K562 (cell line): Measurements from ENCODE around the gene AKAP13. TPM values are rescaled to one million over a fixed set of nuclear protein-coding genes. Genes with fewer than 3 reads are reported as not detected.

Experiments
- ATAC-seq: fragments of 200-7000 bp; cut with Tn5 transposase; 3 replicates; pipeline ENCODE4 v1.9.1; 2020; ENCODE audit warnings: moderate library complexity
- BruUV-seq: library from RNA; stranded (reverse); fragments of 400-500 nt; replicated peaks from 2 replicates; lab custom pipeline; 2021; lab: Mats Ljungman, UMichigan
- CTCF ChIA-PET: fragments of 300-600 bp; formaldehyde crosslinking; extraction: SDS; loops from one replicate; lab custom pipeline; 2021; ENCODE audit warnings: low intra/inter-chr PET ratio; lab: Yijun Ruan, JAX
- POLR2A ChIA-PET: fragments of 300-600, 350-650 bp; sonication (Branson Sonifier 250); formaldehyde crosslinking; extraction: SDS; loops from one replicate; lab custom pipeline; 2021; ENCODE audit warnings: antibody characterized with exemption, inconsistent platforms; lab: Yijun Ruan, JAX
- DNase-seq, 4 experiments: peaks; one replicate each; pipeline versions ENCODE4 v3.0.0 to v3.0.0-alpha.2; 2011 to 2018; ENCODE audit warnings: low spot score in 3 of 4, mixed read lengths in 3 of 4; ENCODE audit errors: extremely low read depth in 1 of 4
- FAIRE-seq: peaks from 2 replicates; lab custom pipeline; 2011; peaks lifted over from hg19 to GRCh38; lab: Jason Lieb, UNC
- H2AFZ ChIP-seq: 2 replicates; pipeline ENCODE4 v1.6.0; 2011; ENCODE audit warnings: low read depth, low read length, control low read depth, inconsistent platforms
- H3K27ac ChIP-seq: fragments of 200-600 bp; 3 replicates; pipeline ENCODE4 v1.8.0; 2011; ENCODE audit warnings: low read depth, mild to moderate bottlenecking, control low read depth, inconsistent platforms, low read length, moderate library complexity, mixed read lengths; ENCODE audit errors: extremely low read depth
- H3K27me3 ChIP-seq, 2 experiments: fragments of 300-600 bp in 1 of 2; 2 replicates in 1 of 2; 3 replicates in 1 of 2; pipeline versions ENCODE4 v1.6.0 to v1.8.0; 2011; ENCODE audit warnings: inconsistent platforms in 2 of 2, low read length in 2 of 2, mild to moderate bottlenecking in 1 of 2, mixed read lengths in 1 of 2, moderate library complexity in 1 of 2; ENCODE audit not compliant: control insufficient read depth in 2 of 2, insufficient read depth in 2 of 2
- H3K36me3 ChIP-seq: fragments of 300-600 bp; 3 replicates; pipeline ENCODE4 v1.8.0; 2011; ENCODE audit warnings: mild to moderate bottlenecking, low read length, inconsistent platforms; ENCODE audit not compliant: control insufficient read depth, insufficient read depth
- H3K4me1 ChIP-seq, 2 experiments: fragments of 200-600 bp in 1 of 2; replicated peaks in 1 of 2; 2 replicates in 1 of 2; 3 replicates in 1 of 2; pipeline versions ENCODE4 v1.5.1 to v1.8.0; 2011; ENCODE audit warnings: inconsistent platforms in 2 of 2, low read length in 2 of 2, mild to moderate bottlenecking in 1 of 2, mixed read lengths in 1 of 2, moderate library complexity in 1 of 2; ENCODE audit not compliant: control insufficient read depth in 2 of 2, insufficient read depth in 2 of 2
- H3K4me2 ChIP-seq: 2 replicates; pipeline ENCODE4 v1.6.1; 2011; ENCODE audit warnings: low read length, control low read depth, inconsistent platforms, mixed read lengths; ENCODE audit not compliant: insufficient read depth
- H3K4me3 ChIP-seq: fragments of 200-600 bp; sonication (generic), shearing (Covaris generic); 2 replicates; pipeline ENCODE4 v1.5.1; 2016; ENCODE audit warnings: control low read depth, inconsistent platforms
- H3K79me2 ChIP-seq: fragments of 200-600 bp; 3 replicates; pipeline ENCODE4 v1.8.0; 2011; ENCODE audit warnings: low read length, inconsistent platforms; ENCODE audit not compliant: control insufficient read depth, insufficient read depth
- H3K9ac ChIP-seq, 2 experiments: 2 replicates each; pipeline versions ENCODE4 v1.6.0 to v1.6.1; 2011; ENCODE audit warnings: low read depth in 2 of 2, low read length in 2 of 2, control low read depth in 1 of 2, inconsistent platforms in 1 of 2, mild to moderate bottlenecking in 1 of 2, mixed read lengths in 1 of 2; ENCODE audit not compliant: insufficient read depth in 1 of 2
- H3K9me1 ChIP-seq: one replicate; pipeline ENCODE4 v1.6.0; 2011; ENCODE audit warnings: inconsistent platforms, mild to moderate bottlenecking, low read length, moderate library complexity; ENCODE audit not compliant: control insufficient read depth, insufficient read depth
- H3K9me3 ChIP-seq: replicated peaks from 2 replicates; pipeline ENCODE4 v1.5.1; 2011; ENCODE audit warnings: low read depth, low read length, inconsistent platforms; ENCODE audit not compliant: control insufficient read depth, insufficient read depth
- H4K20me1 ChIP-seq: replicated peaks from 2 replicates; pipeline ENCODE4 v1.6.1; 2011; ENCODE audit warnings: low read length, inconsistent platforms, mixed read lengths; ENCODE audit not compliant: control insufficient read depth, insufficient read depth
- CREB1 ChIP-seq, 2 experiments: sonication (generic) in 1 of 2; formaldehyde crosslinking in 1 of 2; IDR thresholded peaks; 2 replicates each; pipeline versions ENCODE4 v1.6.1 to v1.8.0; 2012 to 2022; ENCODE audit warnings: inconsistent platforms in 1 of 2, mild to moderate bottlenecking in 1 of 2, missing genetic modification reagents in 1 of 2, moderate library complexity in 1 of 2
- DIDO1 ChIP-seq: fragments of 450-650 bp; IDR thresholded peaks from 2 replicates; pipeline ENCODE4 v1.6.1; 2016; ENCODE audit warnings: low read depth, missing biosample characterization, missing genetic modification characterization
- FOXP1 ChIP-seq: sonication (generic); formaldehyde crosslinking; IDR thresholded peaks from 2 replicates; pipeline ENCODE4 v1.8.0; 2022; ENCODE audit warnings: mild to moderate bottlenecking, missing genetic modification reagents
- HDAC1 ChIP-seq, 2 experiments: fragments of 450-650 bp; IDR thresholded peaks; 2 replicates each; pipeline ENCODE4 v1.6.1; 2016 to 2017; ENCODE audit warnings: inconsistent platforms in 1 of 2, mild to moderate bottlenecking in 1 of 2, moderate library complexity in 1 of 2
- HNRNPUL1 ChIP-seq: fragments of 200-400 bp; formaldehyde crosslinking; IDR thresholded peaks from 2 replicates; pipeline ENCODE4 v1.6.1; 2017; ENCODE audit warnings: low read length
- ILF3 ChIP-seq: fragments of 450-650 bp; IDR thresholded peaks from 2 replicates; pipeline ENCODE4 v1.6.1; 2018; ENCODE audit warnings: antibody characterized with exemption, mild to moderate bottlenecking, moderate library complexity, borderline replicate concordance
- SIN3B ChIP-seq: fragments of 450-650 bp; IDR thresholded peaks from 2 replicates; pipeline ENCODE4 v1.6.1; 2017; ENCODE audit warnings: low read depth, mild to moderate bottlenecking, moderate library complexity
- STAG1 ChIP-seq: sonication (generic); formaldehyde crosslinking; IDR thresholded peaks from 2 replicates; pipeline ENCODE4 v1.5.0; 2020; ENCODE audit warnings: missing genetic modification reagents, borderline replicate concordance
- TCF7L2 ChIP-seq: fragments of 150-350 bp; IDR thresholded peaks from 2 replicates; pipeline ENCODE4 v1.6.1; 2016; ENCODE audit warnings: low read depth, mild to moderate bottlenecking, low read length, moderate library complexity
- TGIF2 ChIP-seq: sonication (generic); formaldehyde crosslinking; IDR thresholded peaks from 2 replicates; pipeline ENCODE4 v1.8.1; 2022; ENCODE audit warnings: mild to moderate bottlenecking, missing genetic modification reagents, moderate library complexity
- U2AF2 ChIP-seq: fragments of 200-400 bp; formaldehyde crosslinking; optimal IDR thresholded peaks from 2 replicates; pipeline ENCODE3; 2017; ENCODE audit warnings: low read depth, mild to moderate bottlenecking, low read length
- ZBED1 ChIP-seq: IDR thresholded peaks from 2 replicates; pipeline ENCODE4 v1.6.1; 2014
- ZBTB17 ChIP-seq: fragments of 450-650 bp; formaldehyde crosslinking; IDR thresholded peaks from 2 replicates; pipeline ENCODE4 v1.4.0; 2020; ENCODE audit warnings: mild to moderate bottlenecking
- ZEB2 ChIP-seq: fragments of 450-650 bp; IDR thresholded peaks from 2 replicates; pipeline ENCODE4 v1.6.1; 2016
- ZNF830 ChIP-seq: fragments of 250-450 bp; sonication (Bioruptor Pico); IDR thresholded peaks from 2 replicates; pipeline ENCODE4 v1.5.0; 2021; ENCODE audit warnings: mild to moderate bottlenecking
- WGBS: fragments of 100-300 bp; shearing (Covaris generic); methylation state at CpG from one replicate; pipeline ENCODE4 v1.1.6; 2016; ENCODE audit warnings: low coverage, mixed read lengths; ENCODE audit not compliant: insufficient coverage; ENCODE audit errors: missing lambda C conversion rate; 5-methylcytosine and 5-hydroxymethylcytosine counted together
- in situ Hi-C: fragments of 300-500 bp; cut with MboI; formaldehyde crosslinking; loops from 4 replicates; pipeline ENCODE4 v1.15.0; 2018; ENCODE audit warnings: inconsistent platforms, mixed read lengths
- intact Hi-C: fragments of 100-400 bp; cut with micrococcal nuclease; formaldehyde crosslinking; loops from 2 replicates; pipeline ENCODE4 v1.14.2; 2022
- polyA plus RNA-seq, 8 experiments: library from polyadenylated mRNA; depleted of rRNA in 4 of 8; stranded (reverse) in 5 of 8; unstranded in 3 of 8; fragments of >200 nt; fragmentation: Nextera tagmentation in 2 of 8; fragmentation: Illumina TruSeq in 1 of 8; extraction: Ambion mirVana in 2 of 8; extraction: Trizol in 1 of 8; gene quantifications; 2 replicates each; pipeline versions ENCODE4 v1.2.1 to v1.2.3, GENCODE V29; 2011 to 2014; ENCODE audit warnings: inconsistent platforms in 1 of 8, missing spikeins in 1 of 8
- total RNA-seq, 7 experiments: library from RNA; depleted of rRNA in 6 of 7; stranded (reverse); fragments of >200 nt in 6 of 7; fragmentation: Illumina TruSeq in 2 of 7; extraction: Trizol in 2 of 7; gene quantifications; 2 replicates each; pipeline versions ENCODE4 v1.2.1 to v1.2.3, GENCODE V29; 2011 to 2021; ENCODE audit warnings: low replicate concordance in 1 of 7
- TF ChIP-seq, protein P1 (sequence below), 2 experiments: fragments of 450-650 bp in 1 of 2; sonication (generic) in 1 of 2; formaldehyde crosslinking in 1 of 2; IDR thresholded peaks in 1 of 2; conservative IDR thresholded peaks in 1 of 2; 2 replicates each; pipeline versions ENCODE4 v1.6.1 to v1.8.1; 2016 to 2023; ENCODE audit warnings: mild to moderate bottlenecking in 2 of 2, moderate library complexity in 2 of 2, inconsistent platforms in 1 of 2, missing genetic modification reagents in 1 of 2
- TF ChIP-seq, protein P2 (sequence below): fragments of 450-650 bp; IDR thresholded peaks from 2 replicates; pipeline ENCODE4 v1.6.1; 2017; ENCODE audit warnings: antibody characterized with exemption
- TF ChIP-seq, protein P3 (sequence below): sonication (generic); formaldehyde crosslinking; IDR thresholded peaks from 2 replicates; pipeline ENCODE4 v1.9.0; 2022; ENCODE audit warnings: mild to moderate bottlenecking, missing genetic modification reagents
- TF ChIP-seq, protein P4 (sequence below): fragments of 250-450 bp; sonication (Bioruptor Pico); IDR thresholded peaks from 2 replicates; pipeline ENCODE4 v1.5.0; 2021

AKAP13 gene
- total and polyA plus RNA-seq, 9 of the 15 experiments (the other 6 are each of a cell fraction or from before 2014, with no cell fraction given), result 0.03 to 1.7 (median 0.42) TPM

DNA sequence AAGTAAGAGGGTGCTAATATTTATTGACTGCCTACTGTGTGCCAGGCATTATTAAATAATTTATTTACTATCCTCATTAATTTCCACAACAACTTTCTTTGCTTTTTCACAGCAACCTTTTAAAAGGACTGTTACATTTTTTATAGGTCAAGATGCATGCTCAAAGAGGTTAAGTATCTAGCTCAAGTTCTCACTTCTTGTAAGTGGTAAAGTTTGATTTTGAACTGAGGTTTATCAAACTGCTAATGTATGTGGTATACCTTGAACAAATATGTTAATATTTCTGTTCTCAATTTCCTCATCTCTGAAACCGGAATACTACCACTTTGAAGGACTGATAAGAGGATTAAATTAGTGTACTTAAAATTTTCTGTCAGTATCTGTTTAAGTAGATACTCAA lies 183.3 kb downstream of the AKAP13 start (continued):
- TF ChIP-seq, protein P1, sequence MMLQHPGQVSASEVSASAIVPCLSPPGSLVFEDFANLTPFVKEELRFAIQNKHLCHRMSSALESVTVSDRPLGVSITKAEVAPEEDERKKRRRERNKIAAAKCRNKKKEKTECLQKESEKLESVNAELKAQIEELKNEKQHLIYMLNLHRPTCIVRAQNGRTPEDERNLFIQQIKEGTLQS (IDR thresholded peaks at IDR 0.05), result no peak
- TF ChIP-seq, protein P1 (CRISPR knock-in tag; conservative IDR thresholded peaks at IDR 0.05), result no peak
- no peak for TF ChIP-seq HNRNPUL1
- no peak for TF ChIP-seq U2AF2
- no peak for TF ChIP-seq ZEB2
- no peak for TF ChIP-seq HDAC1 (IDR thresholded peaks at IDR 0.05)
- no peak for TF ChIP-seq FOXP1 (CRISPR knock-in tag)
- TF ChIP-seq TGIF2 (CRISPR knock-in tag), result no peak
- no peak for TF ChIP-seq TCF7L2
- no peak for TF ChIP-seq ZBED1
- no peak for TF ChIP-seq DIDO1 (tag)
- TF ChIP-seq, all 486 proteins: peak for 0

DNA sequence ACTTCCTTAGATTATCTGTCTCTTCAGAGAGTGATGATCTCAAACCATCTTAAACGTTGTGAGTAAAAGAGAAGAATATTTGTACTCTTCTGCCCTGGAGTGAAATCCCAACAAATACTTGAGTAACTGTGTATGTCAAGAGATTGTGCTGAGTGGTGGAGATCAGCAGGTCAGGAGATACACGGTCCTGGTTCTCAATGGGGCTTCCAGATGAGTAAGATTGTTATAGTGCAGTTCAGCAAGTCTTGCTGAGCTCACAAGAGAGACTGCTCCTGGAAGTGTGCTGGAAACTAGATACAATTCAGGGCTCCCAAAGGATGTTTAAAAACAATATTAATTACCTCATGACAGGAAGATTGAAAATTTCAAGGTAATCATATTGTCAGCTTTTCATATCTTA lies 184.3 kb downstream of the AKAP13 start:
- POLR2A ChIA-PET, result no interaction called here
- Histone ChIP-seq H3K4me3 (no peak overlapping the region), H3K27ac (no peak overlapping the region), H4K20me1 (no peaks in the 10 kb centered on the region), H2AFZ (no peak overlapping the region), H3K9me3 (no peaks in the 10 kb centered on the region), H3K27me3 (no peaks in the 10 kb centered on the region; a peak in 1 of 5 replicates), H3K36me3 (no peaks in the 10 kb centered on the region), H3K79me2 (no peaks in the 10 kb centered on the region), H3K4me1 (no peaks in the 10 kb centered on the region), H3K4me2 (no peak overlapping the region), H3K9ac (no peak overlapping the region), H3K9me1 (no peaks in the 10 kb centered on the region)
- CTCF ChIA-PET, result no interaction called here
- FAIRE-seq (no peak), ATAC-seq (no peak), DNase-seq (no peak)
- intact Hi-C loops (no loop called here), in situ Hi-C loops (no loop called here)
- no TSS peak for BruUV-seq
- 0% methylated on average over 2 of the region's 2 CpGs for WGBS
- TF ChIP-seq, protein P2, sequence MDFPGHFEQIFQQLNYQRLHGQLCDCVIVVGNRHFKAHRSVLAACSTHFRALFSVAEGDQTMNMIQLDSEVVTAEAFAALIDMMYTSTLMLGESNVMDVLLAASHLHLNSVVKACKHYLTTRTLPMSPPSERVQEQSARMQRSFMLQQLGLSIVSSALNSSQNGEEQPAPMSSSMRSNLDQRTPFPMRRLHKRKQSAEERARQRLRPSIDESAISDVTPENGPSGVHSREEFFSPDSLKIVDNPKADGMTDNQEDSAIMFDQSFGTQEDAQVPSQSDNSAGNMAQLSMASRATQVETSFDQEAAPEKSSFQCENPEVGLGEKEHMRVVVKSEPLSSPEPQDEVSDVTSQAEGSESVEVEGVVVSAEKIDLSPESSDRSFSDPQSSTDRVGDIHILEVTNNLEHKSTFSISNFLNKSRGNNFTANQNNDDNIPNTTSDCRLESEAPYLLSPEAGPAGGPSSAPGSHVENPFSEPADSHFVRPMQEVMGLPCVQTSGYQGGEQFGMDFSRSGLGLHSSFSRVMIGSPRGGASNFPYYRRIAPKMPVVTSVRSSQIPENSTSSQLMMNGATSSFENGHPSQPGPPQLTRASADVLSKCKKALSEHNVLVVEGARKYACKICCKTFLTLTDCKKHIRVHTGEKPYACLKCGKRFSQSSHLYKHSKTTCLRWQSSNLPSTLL, result no peak
- TF ChIP-seq CREB1 (IDR thresholded peaks at IDR 0.05) (no peak), CREB1 (CRISPR knock-in tag; IDR thresholded peaks at IDR 0.05) (no peak), ZBTB17 (CRISPR knock-in tag) (no peak), STAG1 (CRISPR knock-in tag) (no peak), SIN3B (no peak), ILF3 (no peak), ZNF830 (CRISPR knock-in tag) (no peak)
- TF ChIP-seq, protein P3, sequence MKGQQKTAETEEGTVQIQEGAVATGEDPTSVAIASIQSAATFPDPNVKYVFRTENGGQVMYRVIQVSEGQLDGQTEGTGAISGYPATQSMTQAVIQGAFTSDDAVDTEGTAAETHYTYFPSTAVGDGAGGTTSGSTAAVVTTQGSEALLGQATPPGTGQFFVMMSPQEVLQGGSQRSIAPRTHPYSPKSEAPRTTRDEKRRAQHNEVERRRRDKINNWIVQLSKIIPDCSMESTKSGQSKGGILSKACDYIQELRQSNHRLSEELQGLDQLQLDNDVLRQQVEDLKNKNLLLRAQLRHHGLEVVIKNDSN (CRISPR knock-in tag), result no peak
- TF ChIP-seq, protein P4, sequence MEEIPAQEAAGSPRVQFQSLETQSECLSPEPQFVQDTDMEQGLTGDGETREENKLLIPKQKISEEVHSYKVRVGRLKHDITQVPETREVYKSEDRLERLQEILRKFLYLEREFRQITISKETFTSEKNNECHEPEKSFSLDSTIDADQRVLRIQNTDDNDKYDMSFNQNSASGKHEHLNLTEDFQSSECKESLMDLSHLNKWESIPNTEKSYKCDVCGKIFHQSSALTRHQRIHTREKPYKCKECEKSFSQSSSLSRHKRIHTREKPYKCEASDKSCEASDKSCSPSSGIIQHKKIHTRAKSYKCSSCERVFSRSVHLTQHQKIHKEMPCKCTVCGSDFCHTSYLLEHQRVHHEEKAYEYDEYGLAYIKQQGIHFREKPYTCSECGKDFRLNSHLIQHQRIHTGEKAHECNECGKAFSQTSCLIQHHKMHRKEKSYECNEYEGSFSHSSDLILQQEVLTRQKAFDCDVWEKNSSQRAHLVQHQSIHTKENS (CRISPR knock-in tag), result no peak
